Medulla oblongata (tissue), 1 donor: ENCODE measurements around the gene DMP1.
"Not testable (repeated sequence)": the region's sequence is repeated elsewhere in the genome, so short reads cannot be mapped to it uniquely, and the experiment has no call there.

Experiments used
- DNase-seq: peaks from one replicate; pipeline ENCODE4 v3.0.0-alpha.2; 2015; ENCODE audit errors: extremely low spot score

DMP1 gene

GRCh38 chr4:87680271-87680670, 30.2 kb downstream of the DMP1 start:
- DNase-seq = peak; percentile 9

- DNase-seq = no peak
These were observed 38.2 kb downstream of the DMP1 start for GRCh38 chr4:87688316-87688715.

DNA sequence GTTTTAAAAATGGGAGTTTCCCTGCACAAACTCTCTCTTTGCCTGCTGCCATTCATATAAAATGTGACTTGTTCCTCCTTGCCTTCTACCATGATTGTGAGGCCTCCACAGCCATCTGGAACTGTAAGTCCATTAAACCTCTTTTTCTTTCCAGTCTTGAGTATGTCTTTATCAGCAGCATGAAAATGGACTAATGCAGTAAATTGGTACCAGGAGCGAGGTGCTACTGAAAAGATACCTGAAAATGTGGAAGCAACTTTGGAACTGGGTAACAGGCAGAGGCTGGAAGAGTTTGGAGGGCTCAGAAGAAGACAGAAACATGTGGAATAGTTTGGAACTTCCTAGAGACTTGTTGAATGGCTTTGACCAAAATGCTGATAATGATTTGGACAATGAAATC, 40.9 kb downstream of the DMP1 start:
- not testable (repeated sequence) for DNase-seq

GRCh38 chr4:87692060-87692459, 42.0 kb downstream of the DMP1 start:
- DNase-seq = not testable (repeated sequence)

GRCh38 chr4:87697272-87697671, 47.2 kb downstream of the DMP1 start:
- no peak for DNase-seq

DNA sequence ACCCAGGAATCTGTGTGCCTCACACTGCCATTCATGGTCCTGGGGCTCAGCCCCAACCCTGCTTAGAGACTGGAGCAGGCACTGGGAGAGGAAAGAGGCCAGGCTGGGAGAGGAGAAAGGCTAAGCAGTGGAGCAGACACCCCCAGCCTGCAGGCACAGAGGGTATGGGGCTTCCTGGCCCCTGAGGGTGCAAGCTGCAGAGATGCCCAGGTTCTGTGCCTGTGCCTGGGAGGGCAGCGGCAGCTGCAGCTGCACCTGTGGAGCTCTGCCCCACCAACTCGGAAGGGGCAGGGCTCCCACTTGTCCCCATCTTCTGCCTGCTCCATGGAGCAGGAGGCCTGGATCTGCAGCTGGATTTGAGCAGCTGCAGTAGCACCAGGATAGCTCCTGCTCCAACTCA, 47.9 kb downstream of the DMP1 start:
- DNase-seq = no peak

DNA sequence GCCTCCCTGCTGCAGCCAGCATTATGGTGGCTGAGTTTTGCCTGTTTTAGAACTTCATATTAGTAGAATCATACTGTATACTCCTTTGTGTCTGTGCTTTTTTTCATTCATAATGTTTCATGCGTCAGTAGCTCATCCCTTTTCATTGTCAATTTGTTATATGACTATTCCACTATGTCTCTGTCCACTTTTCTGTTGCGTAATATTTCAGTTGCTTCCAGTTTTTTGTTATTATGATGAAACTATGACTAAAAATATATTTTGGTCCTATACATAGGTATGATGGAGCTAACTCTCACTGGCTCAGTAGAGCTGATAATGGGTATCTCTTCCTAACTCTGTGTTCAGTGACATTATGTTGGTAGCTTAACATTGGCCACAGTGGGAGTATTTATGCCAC, 48.3 kb downstream of the DMP1 start:
- no peak for DNase-seq

DNA sequence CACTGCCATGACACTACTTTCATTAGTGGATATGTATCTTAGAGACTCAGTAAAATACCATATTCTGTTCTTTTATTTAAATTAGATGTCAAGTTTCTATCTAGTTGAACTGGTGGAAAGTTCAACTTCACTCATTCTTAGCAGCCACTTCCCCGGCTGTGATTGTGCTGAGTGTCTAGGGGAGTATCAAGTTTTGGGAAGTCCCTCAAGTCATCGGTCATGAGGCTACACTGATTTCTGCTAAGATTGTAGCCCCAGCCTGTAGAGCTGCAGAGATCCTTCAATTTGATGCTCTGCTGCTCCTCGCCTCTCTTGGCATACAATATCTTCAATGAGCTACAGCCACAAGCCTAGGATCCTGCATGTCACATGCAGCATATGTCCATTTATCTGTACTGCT, 53.9 kb downstream of the DMP1 start:
- DNase-seq = no peak

DNA sequence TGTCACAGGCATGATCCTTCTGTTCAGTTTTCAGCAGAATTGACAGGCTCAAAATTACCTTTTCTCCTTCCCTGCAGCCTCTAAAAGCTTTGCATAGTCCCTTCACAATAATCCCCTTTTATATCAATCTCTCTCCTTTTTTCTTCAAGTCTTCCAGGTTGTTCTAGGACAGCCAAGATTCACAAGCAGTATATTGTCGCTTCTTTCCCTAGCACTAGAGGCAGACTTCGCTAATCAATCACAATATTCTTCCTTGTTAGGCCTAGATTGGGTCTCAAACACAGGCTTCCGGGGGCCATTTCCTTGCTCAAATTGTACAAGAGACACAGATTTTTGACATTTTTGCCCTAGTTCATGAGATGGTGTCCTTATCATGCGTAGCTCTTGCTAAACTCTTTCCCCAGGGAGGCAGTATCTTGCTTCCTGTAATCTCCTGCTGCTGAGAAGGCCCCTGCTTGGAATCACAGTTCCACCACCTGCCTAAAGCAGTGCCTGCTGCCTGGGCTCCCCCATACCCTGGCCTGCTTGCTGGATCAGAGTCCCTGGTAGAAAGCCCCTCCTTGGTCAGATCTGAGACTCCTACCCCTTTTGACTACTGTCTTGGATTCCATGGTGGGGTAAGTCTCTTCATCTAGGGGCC, 57.3 kb downstream of the DMP1 start:
- DNase-seq = no peak
